Stomach (tissue), 4 donors: ENCODE measurements around the gene CENPM.

Experiments
- EP300 ChIP-seq: sonication (generic); formaldehyde crosslinking; IDR thresholded peaks from one replicate; pipeline ENCODE4 v1.6.1; 2017; ENCODE audit warnings: antibody characterized with exemption
- POLR2A ChIP-seq, 4 donors: fragments of 450-650 bp; IDR thresholded peaks; one replicate each; pipeline ENCODE4 v1.6.1; 2016; ENCODE audit warnings: antibody characterized with exemption in 4 of 4, control low read depth in 2 of 4, mild to moderate bottlenecking in 1 of 4, moderate library complexity in 1 of 4
- POLR2AphosphoS5 ChIP-seq, 3 donors: sonication (generic); formaldehyde crosslinking; IDR thresholded peaks; one replicate each; pipeline ENCODE4 v1.6.1; 2016; ENCODE audit warnings: antibody characterized with exemption in 3 of 3
- TF ChIP-seq, protein P1 (sequence below), 7 experiments: fragments of 450-650 bp in 4 of 7; fragments of 200-600 bp in 3 of 7; sonication (generic) in 3 of 7; IDR thresholded peaks; one replicate each; pipeline ENCODE4 v1.5.1; 2016 to 2019; ENCODE audit warnings: antibody characterized with exemption in 7 of 7, control low read depth in 2 of 7, mild to moderate bottlenecking in 1 of 7

DNA sequence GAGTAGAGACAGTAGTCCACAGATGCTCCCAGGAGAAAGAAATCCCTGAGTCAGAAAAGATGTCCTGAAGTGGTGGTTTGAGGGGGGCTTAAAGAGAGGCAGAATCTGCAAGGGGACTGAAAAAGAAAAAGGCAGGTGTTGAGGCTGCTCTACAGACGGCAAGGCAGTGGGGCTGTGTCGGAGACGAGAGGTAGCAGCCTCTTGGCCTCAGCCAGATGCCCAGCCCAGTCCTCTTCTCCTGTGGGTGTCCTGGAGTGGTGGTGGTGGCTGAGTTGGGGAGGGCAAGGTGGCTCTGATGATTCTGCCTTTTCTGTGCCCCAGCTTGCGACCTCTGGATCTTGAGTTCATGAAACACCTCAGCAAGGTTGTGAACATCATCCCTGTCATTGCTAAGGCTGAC, 42.3 kb upstream of the CENPM start:
- TF ChIP-seq, protein P1, sequence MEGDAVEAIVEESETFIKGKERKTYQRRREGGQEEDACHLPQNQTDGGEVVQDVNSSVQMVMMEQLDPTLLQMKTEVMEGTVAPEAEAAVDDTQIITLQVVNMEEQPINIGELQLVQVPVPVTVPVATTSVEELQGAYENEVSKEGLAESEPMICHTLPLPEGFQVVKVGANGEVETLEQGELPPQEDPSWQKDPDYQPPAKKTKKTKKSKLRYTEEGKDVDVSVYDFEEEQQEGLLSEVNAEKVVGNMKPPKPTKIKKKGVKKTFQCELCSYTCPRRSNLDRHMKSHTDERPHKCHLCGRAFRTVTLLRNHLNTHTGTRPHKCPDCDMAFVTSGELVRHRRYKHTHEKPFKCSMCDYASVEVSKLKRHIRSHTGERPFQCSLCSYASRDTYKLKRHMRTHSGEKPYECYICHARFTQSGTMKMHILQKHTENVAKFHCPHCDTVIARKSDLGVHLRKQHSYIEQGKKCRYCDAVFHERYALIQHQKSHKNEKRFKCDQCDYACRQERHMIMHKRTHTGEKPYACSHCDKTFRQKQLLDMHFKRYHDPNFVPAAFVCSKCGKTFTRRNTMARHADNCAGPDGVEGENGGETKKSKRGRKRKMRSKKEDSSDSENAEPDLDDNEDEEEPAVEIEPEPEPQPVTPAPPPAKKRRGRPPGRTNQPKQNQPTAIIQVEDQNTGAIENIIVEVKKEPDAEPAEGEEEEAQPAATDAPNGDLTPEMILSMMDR (IDR thresholded peaks at IDR 0.05): no peak
- no peak for TF ChIP-seq POLR2A (IDR thresholded peaks at IDR 0.05)
- TF ChIP-seq POLR2AphosphoS5 (IDR thresholded peaks at IDR 0.05): no peak
- no peak for TF ChIP-seq EP300
